ENCODE data around the gene MTO1.
"Not testable (repeated sequence)": the region's sequence is repeated elsewhere in the genome, so short reads cannot be mapped to it uniquely, and the experiment has no call there.

Gene MTO1

GRCh38 chr6:73534628-73535027 is 73.1 kb downstream of the MTO1 start:
- DNase-seq = no peak

- no peak for DNase-seq
These were observed 76.1 kb downstream of the MTO1 start for GRCh38 chr6:73537677-73538076.

- no peak for DNase-seq
These were observed 76.7 kb downstream of the MTO1 start for GRCh38 chr6:73538116-73538779.

GRCh38 chr6:73542481-73542880 is 80.9 kb downstream of the MTO1 start:
- not testable (repeated sequence) for DNase-seq

- no peak for DNase-seq
These were observed 81.4 kb downstream of the MTO1 start for GRCh38 chr6:73542891-73543290.

GRCh38 chr6:73547036-73547435 is 85.5 kb downstream of the MTO1 start:
- no peak for DNase-seq

GRCh38 chr6:73548458-73549446 is 87.2 kb downstream of the MTO1 start:
- no peak for DNase-seq

GRCh38 chr6:73551115-73551514 is 89.6 kb downstream of the MTO1 start:
- not testable (repeated sequence) for DNase-seq

- DNase-seq = not testable (repeated sequence)
These were observed 93.9 kb downstream of the MTO1 start for GRCh38 chr6:73555380-73555949.

GRCh38 chr6:73556836-73557235 is 95.3 kb downstream of the MTO1 start:
- DNase-seq = no peak

Measured in left hindlimb (tissue), 1 donor.